ENCODE data around the gene NR6A1. TPM values are rescaled to one million over a fixed set of nuclear protein-coding genes. Genes with fewer than 3 reads are reported as not detected.

NR6A1 gene
- total RNA-seq, 1 experiment from 2014 or later, result 99.3 TPM

GRCh38 chr9:124506931-124507879 lies 263.9 kb downstream of the NR6A1 start, which contains the start of gene NR5A1:
Gene NR5A1 (minus strand): TSS chr9:124507399. CDS start chr9:124503395, 4,004 bp downstream.
- no peak for TF ChIP-seq CTCF (conservative IDR thresholded peaks at IDR 0.05)
- Histone ChIP-seq H2AFZ (ENCODE audit: low read length) (no peak within 1 kb of the TSS), H3K9me3 (ENCODE audit: control insufficient read depth, low read depth, low read length) (no peaks in the 10 kb centered on the region), H3K4me2 (ENCODE audit: insufficient read depth, insufficient read length, low read length) (no peak within 1 kb of the TSS), H4K8ac (replicated peaks; ENCODE audit: insufficient read length, low read depth, low read length) (no peak within 1 kb of the TSS), H4K20me1 (ENCODE audit: control insufficient read depth, insufficient read depth, insufficient read length) (no peaks in the 10 kb centered on the region), H2AK5ac (ENCODE audit: insufficient read length, low read length) (no peak within 1 kb of the TSS), H3K27me3 (ENCODE audit: insufficient read depth, low read length) (peaks cover 28% of the 10 kb centered on the region), H3K23me2 (ENCODE audit: insufficient read length, low read depth, low read length, poor library complexity, severe bottlenecking) (peaks cover 6% of the 10 kb centered on the region), H3K4me1 (ENCODE audit: insufficient read depth, low read length) (peaks cover 4% of the 10 kb centered on the region; the same call in 1 of the 2 replicates), H4K91ac (ENCODE audit: insufficient read length, low read depth, low read length) (no peak within 1 kb of the TSS), H2BK5ac (ENCODE audit: insufficient read length, low read length) (no peak within 1 kb of the TSS), H2BK15ac (ENCODE audit: low read depth, low read length) (no peak within 1 kb of the TSS), H3K56ac (ENCODE audit: insufficient read length, low read depth, low read length) (no peak within 1 kb of the TSS), H2BK12ac (ENCODE audit: insufficient read length, low read depth, low read length) (no peak within 1 kb of the TSS), H4K5ac (ENCODE audit: insufficient read length, low read depth, low read length) (no peak within 1 kb of the TSS), H3K4ac (ENCODE audit: low read depth, low read length) (no peak within 1 kb of the TSS), H2BK120ac (ENCODE audit: low read depth, low read length, poor library complexity, severe bottlenecking) (no peak within 1 kb of the TSS), H3K27ac (ENCODE audit: insufficient read length, low read depth, low read length) (no peak within 1 kb of the TSS), H3T11ph (ENCODE audit: low read length) (no peak within 1 kb of the TSS), H3K14ac (ENCODE audit: insufficient read depth, low read length) (no peak within 1 kb of the TSS), H3K79me2 (ENCODE audit: insufficient read depth, low read length) (no peaks in the 10 kb centered on the region), H2BK20ac (ENCODE audit: low read depth, low read length, poor library complexity, severe bottlenecking) (no peak within 1 kb of the TSS), H3K9ac (ENCODE audit: extremely low read depth, insufficient read length, low read length) (no peak within 1 kb of the TSS), H3K79me1 (ENCODE audit: insufficient read depth, low read depth, low read length, poor library complexity, severe bottlenecking) (no peaks in the 10 kb centered on the region), H3K18ac (ENCODE audit: insufficient read length, low read depth, low read length) (no peak within 1 kb of the TSS), H3K23ac (ENCODE audit: insufficient read length, low read depth, low read length) (no peak within 1 kb of the TSS)
- Mint-ChIP-seq H3K27me3 (ENCODE audit: low read depth) (peaks cover 43% of the 10 kb centered on the region), H3K4me3 (no peak within 1 kb of the TSS; a peak in 1 of 5 replicates), H3K36me3 (ENCODE audit: insufficient read depth in 1 of 3, low read depth in 3 of 3) (peaks cover 0 to 2% (median 0%) of the 10 kb centered on the region in 3 experiments; a peak in 1 of 7 replicates), H3K4me1 (peaks cover 9 to 31% of the 10 kb centered on the region in 2 experiments), H3K9me3 (peaks cover 0 to 8% of the 10 kb centered on the region in 2 experiments; a peak in 3 of 5 replicates), H3K27ac (no peak within 1 kb of the TSS)
- peak; percentile 31 for DNase-seq
- no CpG with 5 or more reads among the region's 34 CpGs for WGBS (ENCODE audit: extremely low coverage, insufficient read length, low lambda C conversion rate)

Measured in H9 (cell line).